ENCODE results near the gene RIPOR2. TPM values are rescaled to one million over a fixed set of nuclear protein-coding genes. Genes with fewer than 3 reads are reported as not detected.

Gene RIPOR2
- total and polyA plus RNA-seq, 4 donors, result 1.6 to 10.9 (median 3.7) TPM

DNA sequence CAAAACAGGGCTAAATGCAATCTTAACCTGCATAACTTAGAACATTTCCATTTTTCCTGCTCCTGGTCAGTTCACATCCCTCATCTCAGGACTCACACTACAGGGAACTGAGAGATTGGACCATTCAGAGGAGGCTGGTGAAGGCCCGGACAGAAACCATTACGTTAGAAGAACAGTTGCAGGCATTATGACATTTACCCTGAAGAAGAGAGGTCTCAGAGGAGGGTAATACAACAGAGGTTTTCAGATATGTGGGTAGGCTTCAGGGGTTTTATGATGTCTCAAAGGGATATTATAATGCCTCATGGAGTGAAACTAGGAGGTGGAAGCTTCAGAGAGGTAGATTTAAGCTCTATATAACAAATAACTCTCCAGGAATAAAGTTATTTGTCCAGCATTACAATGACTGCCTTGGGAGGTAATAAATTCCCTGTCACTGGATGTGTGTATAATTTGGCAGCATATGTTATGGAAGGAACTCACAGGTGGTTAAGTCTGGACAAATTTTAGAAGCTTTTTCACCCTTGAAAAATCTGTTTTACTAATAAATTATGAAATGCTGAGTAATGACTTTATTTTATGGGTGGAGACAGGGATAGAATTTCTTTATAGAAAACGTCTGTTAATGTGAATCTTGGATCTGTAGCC is 36.7 kb upstream of the RIPOR2 start:
- 72% methylated on average over 3 of the region's 3 CpGs for WGBS
- Histone ChIP-seq H3K27ac (ENCODE audit: low read depth in 1 of 2, low read length in 2 of 2) (no peak overlapping the region), H3K9me3 (ENCODE audit: control insufficient read depth in 4 of 4, low read length in 3 of 4) (no peaks in the 10 kb centered on the region), H3K9ac (ENCODE audit: low read depth in 1 of 2, low read length in 2 of 2) (no peak overlapping the region), H3K36me3 (ENCODE audit: control insufficient read depth in 4 of 4, insufficient read depth in 3 of 4, low read depth in 1 of 4, low read length in 3 of 4) (no peaks in the 10 kb centered on the region), H3K4me3 (ENCODE audit: low read depth in 1 of 3, low read length in 3 of 3) (no peak overlapping the region), H3K27me3 (ENCODE audit: control insufficient read depth in 4 of 4, insufficient read depth in 4 of 4, low read length in 3 of 4) (peaks cover 0 to 4% (median 0%) of the 10 kb centered on the region in 4 donors), H3K4me1 (ENCODE audit: control insufficient read depth in 4 of 4, insufficient read depth in 4 of 4, low read length in 3 of 4) (no peaks in the 10 kb centered on the region)
- TF ChIP-seq JUND (IDR thresholded peaks at IDR 0.05), result no peak
- DNase-seq (ENCODE audit: low spot score), result no peak

GRCh38 chr6:24971067-24971466 is 35.3 kb upstream of the RIPOR2 start:
- no peak overlapping the region for H3K27ac ChIP-seq (ENCODE audit: low read depth in 1 of 2, low read length in 2 of 2)
- H3K4me1 ChIP-seq (ENCODE audit: control insufficient read depth in 4 of 4, insufficient read depth in 4 of 4, low read length in 3 of 4), result no peaks in the 10 kb centered on the region
- TF ChIP-seq HNF4G (IDR thresholded peaks at IDR 0.05) (no peak), RAD21 (IDR thresholded peaks at IDR 0.05) (no peak), FOXA1 (IDR thresholded peaks at IDR 0.05) (no peak), EGR1 (IDR thresholded peaks at IDR 0.05; ENCODE audit: low read depth in 2 of 2) (no peak), FOXA2 (IDR thresholded peaks at IDR 0.05) (no peak), TAF1 (conservative IDR thresholded peaks at IDR 0.05) (no peak), ZBTB33 (IDR thresholded peaks at IDR 0.05) (no peak), RXRA (IDR thresholded peaks at IDR 0.05) (no peak), NR2F2 (IDR thresholded peaks at IDR 0.05) (no peak), SP1 (IDR thresholded peaks at IDR 0.05) (no peak), HNF4A (conservative IDR thresholded peaks at IDR 0.05) (no peak)
- TF ChIP-seq, protein P1, sequence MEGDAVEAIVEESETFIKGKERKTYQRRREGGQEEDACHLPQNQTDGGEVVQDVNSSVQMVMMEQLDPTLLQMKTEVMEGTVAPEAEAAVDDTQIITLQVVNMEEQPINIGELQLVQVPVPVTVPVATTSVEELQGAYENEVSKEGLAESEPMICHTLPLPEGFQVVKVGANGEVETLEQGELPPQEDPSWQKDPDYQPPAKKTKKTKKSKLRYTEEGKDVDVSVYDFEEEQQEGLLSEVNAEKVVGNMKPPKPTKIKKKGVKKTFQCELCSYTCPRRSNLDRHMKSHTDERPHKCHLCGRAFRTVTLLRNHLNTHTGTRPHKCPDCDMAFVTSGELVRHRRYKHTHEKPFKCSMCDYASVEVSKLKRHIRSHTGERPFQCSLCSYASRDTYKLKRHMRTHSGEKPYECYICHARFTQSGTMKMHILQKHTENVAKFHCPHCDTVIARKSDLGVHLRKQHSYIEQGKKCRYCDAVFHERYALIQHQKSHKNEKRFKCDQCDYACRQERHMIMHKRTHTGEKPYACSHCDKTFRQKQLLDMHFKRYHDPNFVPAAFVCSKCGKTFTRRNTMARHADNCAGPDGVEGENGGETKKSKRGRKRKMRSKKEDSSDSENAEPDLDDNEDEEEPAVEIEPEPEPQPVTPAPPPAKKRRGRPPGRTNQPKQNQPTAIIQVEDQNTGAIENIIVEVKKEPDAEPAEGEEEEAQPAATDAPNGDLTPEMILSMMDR (IDR thresholded peaks at IDR 0.05; ENCODE audit: low read depth, low read length, missing input control), result no peak
- TF ChIP-seq, protein P2, sequence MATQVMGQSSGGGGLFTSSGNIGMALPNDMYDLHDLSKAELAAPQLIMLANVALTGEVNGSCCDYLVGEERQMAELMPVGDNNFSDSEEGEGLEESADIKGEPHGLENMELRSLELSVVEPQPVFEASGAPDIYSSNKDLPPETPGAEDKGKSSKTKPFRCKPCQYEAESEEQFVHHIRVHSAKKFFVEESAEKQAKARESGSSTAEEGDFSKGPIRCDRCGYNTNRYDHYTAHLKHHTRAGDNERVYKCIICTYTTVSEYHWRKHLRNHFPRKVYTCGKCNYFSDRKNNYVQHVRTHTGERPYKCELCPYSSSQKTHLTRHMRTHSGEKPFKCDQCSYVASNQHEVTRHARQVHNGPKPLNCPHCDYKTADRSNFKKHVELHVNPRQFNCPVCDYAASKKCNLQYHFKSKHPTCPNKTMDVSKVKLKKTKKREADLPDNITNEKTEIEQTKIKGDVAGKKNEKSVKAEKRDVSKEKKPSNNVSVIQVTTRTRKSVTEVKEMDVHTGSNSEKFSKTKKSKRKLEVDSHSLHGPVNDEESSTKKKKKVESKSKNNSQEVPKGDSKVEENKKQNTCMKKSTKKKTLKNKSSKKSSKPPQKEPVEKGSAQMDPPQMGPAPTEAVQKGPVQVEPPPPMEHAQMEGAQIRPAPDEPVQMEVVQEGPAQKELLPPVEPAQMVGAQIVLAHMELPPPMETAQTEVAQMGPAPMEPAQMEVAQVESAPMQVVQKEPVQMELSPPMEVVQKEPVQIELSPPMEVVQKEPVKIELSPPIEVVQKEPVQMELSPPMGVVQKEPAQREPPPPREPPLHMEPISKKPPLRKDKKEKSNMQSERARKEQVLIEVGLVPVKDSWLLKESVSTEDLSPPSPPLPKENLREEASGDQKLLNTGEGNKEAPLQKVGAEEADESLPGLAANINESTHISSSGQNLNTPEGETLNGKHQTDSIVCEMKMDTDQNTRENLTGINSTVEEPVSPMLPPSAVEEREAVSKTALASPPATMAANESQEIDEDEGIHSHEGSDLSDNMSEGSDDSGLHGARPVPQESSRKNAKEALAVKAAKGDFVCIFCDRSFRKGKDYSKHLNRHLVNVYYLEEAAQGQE (IDR thresholded peaks at IDR 0.05), result no peak
- TF ChIP-seq, protein P3, sequence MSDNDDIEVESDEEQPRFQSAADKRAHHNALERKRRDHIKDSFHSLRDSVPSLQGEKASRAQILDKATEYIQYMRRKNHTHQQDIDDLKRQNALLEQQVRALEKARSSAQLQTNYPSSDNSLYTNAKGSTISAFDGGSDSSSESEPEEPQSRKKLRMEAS (IDR thresholded peaks at IDR 0.05), result no peak
- TF ChIP-seq, protein P4, sequence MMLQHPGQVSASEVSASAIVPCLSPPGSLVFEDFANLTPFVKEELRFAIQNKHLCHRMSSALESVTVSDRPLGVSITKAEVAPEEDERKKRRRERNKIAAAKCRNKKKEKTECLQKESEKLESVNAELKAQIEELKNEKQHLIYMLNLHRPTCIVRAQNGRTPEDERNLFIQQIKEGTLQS (IDR thresholded peaks at IDR 0.05), result no peak
- peaks cover 0 to 8% (median 0%) of the 10 kb centered on the region in 4 donors for H3K27me3 ChIP-seq (ENCODE audit: control insufficient read depth in 4 of 4, insufficient read depth in 4 of 4, low read length in 3 of 4)
- H3K9ac ChIP-seq (ENCODE audit: low read depth in 1 of 2, low read length in 2 of 2), result no peak overlapping the region
- DNase-seq (ENCODE audit: low spot score), result no peak
- 86% methylated on average over 2 of the region's 2 CpGs for WGBS
- H3K9me3 ChIP-seq (ENCODE audit: control insufficient read depth in 4 of 4, low read length in 3 of 4), result no peaks in the 10 kb centered on the region
- no peak overlapping the region for H3K4me3 ChIP-seq (ENCODE audit: low read depth in 1 of 3, low read length in 3 of 3)
- H3K36me3 ChIP-seq (ENCODE audit: control insufficient read depth in 4 of 4, insufficient read depth in 3 of 4, low read depth in 1 of 4, low read length in 3 of 4), result no peaks in the 10 kb centered on the region

Data from liver (tissue), 9 donors.